ENCODE data around the gene SLC49A3.

DNA sequence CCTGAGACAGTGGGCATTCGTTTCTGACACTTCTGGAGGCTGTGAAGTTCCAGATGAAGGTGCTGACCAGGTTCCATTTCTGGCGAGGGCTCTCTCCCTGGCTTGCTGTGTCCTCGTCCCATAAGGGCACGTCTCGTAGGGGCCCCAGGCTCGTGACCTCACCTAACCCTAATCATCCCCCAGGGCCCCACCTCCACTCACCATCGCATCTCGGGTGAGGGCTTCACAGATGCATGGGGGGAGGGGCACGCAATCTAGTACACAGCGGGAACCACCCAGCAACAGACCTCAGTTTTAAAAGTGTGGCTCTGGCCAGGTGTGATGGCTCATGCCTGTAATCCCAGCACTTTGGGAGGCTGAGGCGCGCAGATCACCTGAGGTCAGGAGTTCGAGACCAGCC lies 41.5 kb downstream of the SLC49A3 start:
- TF ChIP-seq CTCF (conservative IDR thresholded peaks at IDR 0.05; ENCODE audit: low read depth, low read length) (no peak), EZH2 (IDR thresholded peaks at IDR 0.05; ENCODE audit: borderline replicate concordance, low read depth, low read length, poor library complexity, severe bottlenecking) (no peak)

Data from A673 (cell line).